Measurements from ENCODE around the gene EVX1.

The EVX1 gene

GRCh38 chr7:27235387-27236311 lies 7.0 kb upstream of the EVX1 start:
- DNase-seq = no peak

DNA sequence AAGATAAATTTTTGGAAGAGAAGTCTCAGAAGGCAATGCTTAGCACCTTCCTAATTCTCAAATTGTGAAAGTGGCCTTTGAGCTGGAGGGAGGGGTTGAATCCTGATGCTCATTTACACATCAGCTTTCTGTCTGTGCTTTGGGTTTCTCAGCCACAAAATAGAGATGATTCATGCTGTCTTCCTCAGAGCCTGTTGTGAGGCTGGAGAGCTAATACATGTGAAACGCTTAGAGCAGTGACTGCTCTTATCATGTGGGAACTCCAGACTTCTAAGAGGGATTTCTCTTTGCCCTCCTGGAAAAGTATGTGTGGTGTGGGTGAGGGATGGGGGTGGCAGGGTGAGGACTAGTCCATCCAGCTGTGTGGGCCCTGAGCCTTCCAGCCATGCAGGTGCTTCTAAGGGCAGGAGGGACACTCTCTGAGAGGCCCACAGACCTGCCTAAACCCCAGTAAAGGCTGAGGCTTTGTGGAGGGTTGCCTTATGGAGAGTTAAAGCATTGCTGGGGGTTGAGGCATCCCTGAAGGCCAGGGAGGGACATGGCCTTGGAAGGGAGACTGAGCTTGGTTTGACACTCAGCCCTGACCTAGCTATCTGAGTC lies 4.8 kb upstream of the EVX1 start:
- no peak for DNase-seq

GRCh38 chr7:27238979-27239386 lies 3.6 kb upstream of the EVX1 start:
- DNase-seq = no peak

GRCh38 chr7:27239387-27240014 lies 3.1 kb upstream of the EVX1 start:
- no peak for DNase-seq

DNA sequence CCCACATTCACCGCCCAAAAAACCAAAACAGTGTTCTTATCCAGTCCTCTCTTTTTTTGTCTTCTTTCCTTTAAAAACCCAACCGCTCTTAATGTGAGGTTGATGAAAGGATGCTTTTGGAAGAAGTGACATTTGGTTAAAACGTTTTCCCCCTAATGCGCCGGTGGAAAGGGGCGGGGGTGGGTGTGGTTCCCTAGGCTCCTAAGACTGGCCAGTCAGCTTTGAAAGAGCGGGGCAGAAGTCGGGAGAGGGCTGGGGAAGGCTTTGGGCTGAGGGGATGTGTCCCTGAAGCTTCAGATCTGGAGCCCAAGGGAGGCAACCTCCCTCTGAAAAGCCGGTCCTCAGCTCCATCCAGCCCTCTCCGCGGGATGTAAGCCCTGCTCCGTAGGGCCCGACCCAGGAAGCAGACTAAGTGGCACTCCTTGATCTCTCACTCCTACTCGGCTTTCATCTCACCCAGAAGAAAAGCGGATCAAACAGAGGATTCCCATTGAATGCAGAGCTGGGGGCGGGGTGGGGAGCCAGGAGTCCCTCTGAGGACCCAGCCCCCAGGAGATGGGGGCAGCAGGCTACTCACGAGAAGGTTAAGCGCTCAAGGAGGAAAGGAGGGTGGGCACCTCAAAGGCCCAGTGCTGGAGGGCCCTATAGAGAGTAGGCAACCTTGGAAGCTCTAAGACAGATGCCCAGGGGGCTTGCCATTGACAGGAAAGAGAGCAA lies 2.4 kb upstream of the EVX1 start:
- no peak for DNase-seq

- DNase-seq = no peak
Measured at GRCh38 chr7:27241189-27242056, 1.2 kb upstream of the EVX1 start.

- DNase-seq = no peak
Measured at GRCh38 chr7:27242154-27242553, 448 bp upstream of the EVX1 start.

- no peak for DNase-seq
Measured at GRCh38 chr7:27243340-27244163, 950 bp downstream of the EVX1 start.

DNA sequence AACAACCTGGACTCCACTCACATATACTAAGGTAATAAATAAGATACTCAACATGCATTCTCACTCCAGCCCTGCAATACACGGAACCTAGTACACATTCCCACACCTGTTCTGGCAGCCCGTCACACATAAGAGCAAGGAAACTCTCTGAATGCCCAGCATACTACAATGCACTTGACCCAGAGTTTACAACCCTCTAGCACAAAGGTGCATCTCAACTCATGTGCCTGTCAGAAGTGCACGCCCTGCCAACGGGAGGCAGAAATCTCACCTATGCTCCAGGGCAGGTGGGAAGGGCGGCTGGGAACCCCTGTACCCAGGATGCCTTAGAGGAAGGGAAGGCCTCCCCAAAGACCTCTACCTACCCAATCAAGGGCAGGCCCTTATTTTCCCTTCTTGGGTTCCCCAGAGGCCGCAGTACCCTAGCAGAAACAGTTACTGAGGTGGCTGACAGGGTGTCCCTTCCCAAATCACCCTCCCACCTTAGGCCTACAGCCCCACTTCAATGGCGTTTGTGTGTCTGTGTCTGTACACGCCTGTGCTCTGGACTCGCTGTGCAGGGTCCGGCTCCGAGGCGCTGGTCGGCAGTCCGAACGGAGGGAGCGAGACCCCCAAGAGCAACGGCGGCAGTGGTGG lies 2.0 kb downstream of the EVX1 start:
- no peak for DNase-seq

DNA sequence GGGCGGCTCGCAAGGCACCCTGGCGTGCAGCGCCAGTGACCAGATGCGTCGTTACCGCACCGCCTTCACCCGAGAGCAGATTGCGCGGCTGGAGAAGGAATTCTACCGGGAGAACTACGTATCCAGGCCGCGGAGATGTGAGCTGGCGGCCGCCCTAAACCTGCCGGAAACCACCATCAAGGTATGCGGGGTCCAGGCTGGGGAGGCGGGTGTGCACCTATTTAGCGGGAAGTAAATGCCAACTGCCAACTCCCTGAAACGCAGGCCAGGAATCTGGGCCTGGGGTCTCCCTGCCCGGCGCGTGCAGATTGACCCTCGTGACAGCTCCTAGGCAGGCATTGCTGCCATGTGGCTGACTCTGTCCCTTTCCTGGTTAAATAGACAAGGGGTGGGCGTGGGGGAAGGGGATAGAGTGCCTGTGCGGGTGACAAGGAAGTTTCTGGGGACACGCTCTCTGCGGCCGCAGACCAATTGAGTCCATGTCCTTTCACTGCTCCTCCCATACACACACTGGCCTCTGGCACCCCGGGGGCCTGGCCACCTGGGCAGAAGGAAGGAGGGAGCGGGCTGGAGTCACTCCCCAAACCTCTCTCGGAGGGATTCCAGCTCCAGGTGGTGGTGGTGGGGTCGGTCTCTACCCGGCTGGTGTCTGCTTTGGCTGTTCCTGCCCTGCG lies 2.7 kb downstream of the EVX1 start:
- DNase-seq = no peak

DNA sequence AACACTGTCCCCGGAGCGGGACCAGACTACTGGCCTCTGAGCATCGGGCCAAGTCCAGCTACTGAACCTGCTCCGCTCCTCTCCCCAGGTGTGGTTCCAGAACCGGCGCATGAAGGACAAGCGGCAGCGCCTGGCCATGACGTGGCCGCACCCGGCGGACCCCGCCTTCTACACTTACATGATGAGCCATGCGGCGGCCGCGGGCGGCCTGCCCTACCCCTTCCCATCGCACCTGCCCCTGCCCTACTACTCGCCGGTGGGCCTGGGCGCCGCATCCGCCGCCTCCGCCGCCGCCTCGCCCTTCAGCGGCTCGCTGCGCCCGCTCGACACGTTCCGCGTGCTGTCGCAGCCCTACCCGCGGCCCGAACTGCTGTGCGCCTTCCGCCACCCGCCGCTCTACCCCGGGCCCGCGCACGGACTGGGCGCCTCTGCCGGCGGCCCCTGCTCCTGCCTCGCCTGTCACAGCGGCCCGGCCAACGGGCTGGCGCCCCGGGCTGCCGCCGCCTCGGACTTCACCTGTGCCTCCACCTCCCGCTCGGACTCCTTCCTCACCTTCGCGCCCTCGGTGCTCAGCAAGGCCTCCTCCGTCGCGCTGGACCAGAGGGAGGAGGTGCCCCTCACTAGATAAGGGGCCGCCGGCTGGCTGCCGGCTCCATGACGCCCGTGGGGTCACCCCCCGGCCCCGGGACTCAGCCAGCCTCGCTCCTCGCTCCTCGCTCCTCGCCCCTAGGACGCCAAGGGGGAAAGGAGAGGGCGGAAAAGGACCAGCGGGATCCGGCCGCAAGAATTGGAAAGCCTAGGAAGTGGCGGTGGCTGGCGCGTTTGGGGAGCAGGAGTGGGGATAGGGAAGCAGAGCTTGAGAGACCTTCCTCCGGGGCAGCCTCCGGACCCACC lies 3.4 kb downstream of the EVX1 start:
- DNase-seq = no peak

- no peak for DNase-seq
Measured at GRCh38 chr7:27247000-27247399, 4.4 kb downstream of the EVX1 start.

DNA sequence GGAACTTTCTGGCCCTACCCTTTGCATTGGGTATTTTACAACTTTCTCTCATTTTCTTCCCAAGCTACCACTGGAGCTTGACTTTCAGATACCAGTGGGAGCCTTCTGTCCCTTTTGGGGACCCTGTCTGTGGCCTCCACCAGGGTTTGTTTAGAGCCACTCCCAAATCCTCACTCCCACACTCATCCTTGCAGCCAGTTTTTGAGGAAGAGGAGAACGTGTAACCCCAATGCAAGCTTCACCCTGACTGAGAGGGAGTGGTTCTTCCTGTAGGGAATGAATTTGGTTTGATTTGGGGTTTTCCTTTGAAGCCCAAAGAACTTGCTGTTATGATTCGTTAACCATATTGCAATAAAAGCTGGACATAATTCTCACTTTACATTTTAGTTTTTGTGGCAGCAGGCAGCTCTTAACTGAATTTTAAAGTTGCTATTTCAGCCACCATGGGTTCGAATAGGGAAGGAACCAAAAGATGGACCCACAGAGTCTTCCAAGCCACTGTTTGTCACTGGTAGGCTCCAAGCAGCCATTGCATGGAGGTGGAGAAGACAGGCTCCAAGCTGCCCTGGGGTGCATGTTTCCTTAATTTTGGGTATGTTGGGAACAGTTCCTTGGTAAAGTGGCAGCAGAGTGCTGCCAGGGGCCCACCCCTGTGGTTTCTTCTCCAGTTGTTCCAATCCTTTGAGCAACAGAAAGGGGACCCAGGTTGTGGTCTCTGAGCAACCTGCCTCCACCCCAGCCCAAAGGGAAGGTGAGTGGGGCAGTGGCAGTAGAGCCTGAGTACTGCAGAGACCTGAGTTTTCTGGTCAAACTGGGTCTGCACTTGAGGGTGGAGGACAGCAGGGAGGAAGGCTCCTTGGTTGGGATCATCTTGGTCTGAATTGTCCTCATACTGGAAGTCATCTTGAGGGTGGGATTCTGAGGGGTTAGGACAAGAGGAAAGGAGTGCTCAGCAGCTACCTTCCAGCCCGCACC lies 5.1 kb downstream of the EVX1 start:
- no peak for DNase-seq

GRCh38 chr7:27248427-27248806 lies 5.8 kb downstream of the EVX1 start:
- DNase-seq = no peak

DNA sequence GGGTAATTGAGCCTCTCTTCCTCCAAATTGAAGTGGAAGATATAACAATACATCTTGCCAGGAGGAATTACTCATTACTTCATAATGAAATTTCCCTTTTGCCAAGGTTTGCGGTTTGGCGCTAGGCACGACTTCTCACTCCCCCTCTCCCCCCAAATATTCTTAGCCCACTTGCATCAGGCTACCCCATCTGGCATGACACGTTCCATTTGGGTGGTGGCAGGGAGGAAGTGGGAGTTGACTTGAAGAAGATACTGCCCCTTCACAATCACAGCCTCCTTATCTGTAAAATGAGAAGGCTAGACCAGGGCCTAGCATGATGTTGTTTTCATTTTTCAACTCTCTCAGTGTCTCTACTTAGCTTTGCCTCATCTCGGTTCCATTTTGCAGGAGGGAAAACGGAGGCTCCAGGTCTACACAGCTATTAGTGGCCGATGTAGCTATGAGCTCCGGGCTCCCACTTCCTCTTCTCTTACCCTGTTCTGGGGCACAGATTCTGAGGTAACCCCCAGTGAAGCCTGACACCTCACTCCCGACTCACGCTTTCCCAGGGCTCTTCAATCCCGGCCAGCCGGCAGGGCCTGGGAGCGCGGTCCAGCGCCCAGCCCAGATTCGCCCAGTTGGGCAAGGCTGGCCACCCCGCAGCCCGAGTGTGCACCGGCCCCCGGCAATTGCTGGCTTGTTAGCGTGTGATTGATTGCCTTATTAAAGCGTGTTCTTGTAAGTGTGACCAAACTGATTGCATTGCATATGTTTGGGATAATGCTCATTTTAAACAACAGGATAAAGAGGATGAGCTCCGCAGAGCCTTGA lies 6.5 kb downstream of the EVX1 start:
- no peak for DNase-seq

- DNase-seq = no peak
Measured at GRCh38 chr7:27249724-27250556, 7.3 kb downstream of the EVX1 start.
